Nephron (organoid): ENCODE results near the gene RIMOC1.
A peak's percentile ranks its signal among the peaks of the same experiment; 100 is the strongest.

Experiments
- H3K27ac Mint-ChIP-seq, 3 experiments: 2 replicates each; pipeline ENCODE4 v1.8.0; 2020; ENCODE audit warnings: mixed read lengths in 3 of 3, mild to moderate bottlenecking in 2 of 3, moderate library complexity in 1 of 3
- H3K27me3 Mint-ChIP-seq: 2 replicates; pipeline ENCODE4 v1.8.0; 2021; ENCODE audit warnings: low read depth, mild to moderate bottlenecking, moderate library complexity, mixed read lengths
- H3K36me3 Mint-ChIP-seq: 2 replicates; pipeline ENCODE4 v1.8.0; 2020; ENCODE audit warnings: low read depth, mixed read lengths
- H3K4me1 Mint-ChIP-seq: 2 replicates; pipeline ENCODE4 v1.8.0; 2020; ENCODE audit warnings: mixed read lengths
- H3K4me3 Mint-ChIP-seq, 3 experiments: 2 replicates each; pipeline ENCODE4 v1.8.0; 2020; ENCODE audit warnings: mild to moderate bottlenecking in 3 of 3, mixed read lengths in 3 of 3, moderate library complexity in 2 of 3
- H3K9me3 Mint-ChIP-seq: 2 replicates; pipeline ENCODE4 v1.8.0; 2020; ENCODE audit warnings: mixed read lengths
- CTCF ChIP-seq, 3 experiments: fragments of 200-600 bp; sonication (generic); IDR thresholded peaks; one replicate each; pipeline ENCODE4 v1.5.0; 2021; ENCODE audit warnings: antibody characterized with exemption in 3 of 3; ENCODE audit not compliant: unreplicated experiment in 3 of 3

The RIMOC1 gene

DNA sequence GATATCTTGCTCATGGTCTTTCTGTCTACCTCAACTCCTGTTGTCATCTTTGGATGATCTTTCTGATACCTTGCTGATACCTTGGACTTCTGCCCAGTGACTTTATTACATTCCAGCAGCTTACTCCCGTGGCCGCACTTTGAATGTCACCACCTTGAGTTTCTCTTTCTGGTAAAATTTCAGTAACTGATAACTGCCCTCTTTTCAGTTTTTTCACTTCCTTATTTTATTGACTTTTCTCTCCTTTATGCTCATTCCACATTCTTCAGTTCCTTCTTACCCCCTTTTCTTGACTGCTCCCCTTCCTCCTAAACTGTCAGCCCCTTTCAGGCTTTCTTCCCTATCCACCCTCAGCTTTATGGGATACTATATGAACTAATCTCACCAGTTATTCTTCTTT is 14.0 kb downstream of the RIMOC1 start:
- no peaks in the 10 kb centered on the region for H3K27me3 Mint-ChIP-seq
- no peak for TF ChIP-seq CTCF (IDR thresholded peaks at IDR 0.05; ENCODE audit: unreplicated experiment in 3 of 3)
- no peak overlapping the region for H3K27ac Mint-ChIP-seq
- H3K36me3 Mint-ChIP-seq, result peaks cover 66% of the 10 kb centered on the region
- H3K9me3 Mint-ChIP-seq, result no peaks in the 10 kb centered on the region
- no peak overlapping the region for H3K4me3 Mint-ChIP-seq
- H3K4me1 Mint-ChIP-seq, result no peaks in the 10 kb centered on the region

- Mint-ChIP-seq H3K36me3 (peaks cover 49% of the 10 kb centered on the region), H3K9me3 (no peaks in the 10 kb centered on the region), H3K4me3 (no peak overlapping the region), H3K27me3 (no peaks in the 10 kb centered on the region), H3K4me1 (peaks cover 5% of the 10 kb centered on the region), H3K27ac (no peak overlapping the region)
- no peak for TF ChIP-seq CTCF (IDR thresholded peaks at IDR 0.05; ENCODE audit: unreplicated experiment in 3 of 3)
Measured at GRCh38 chr5:41921166-41921565, 17.0 kb downstream of the RIMOC1 start.

GRCh38 chr5:41921874-41922273 is 17.7 kb downstream of the RIMOC1 start:
- no peak overlapping the region for H3K4me3 Mint-ChIP-seq
- no peaks in the 10 kb centered on the region for H3K27me3 Mint-ChIP-seq
- TF ChIP-seq CTCF (IDR thresholded peaks at IDR 0.05; ENCODE audit: unreplicated experiment in 3 of 3), result no peak
- no peak overlapping the region for H3K27ac Mint-ChIP-seq
- no peaks in the 10 kb centered on the region for H3K9me3 Mint-ChIP-seq
- peaks cover 48% of the 10 kb centered on the region for H3K36me3 Mint-ChIP-seq
- peaks cover 5% of the 10 kb centered on the region for H3K4me1 Mint-ChIP-seq

DNA sequence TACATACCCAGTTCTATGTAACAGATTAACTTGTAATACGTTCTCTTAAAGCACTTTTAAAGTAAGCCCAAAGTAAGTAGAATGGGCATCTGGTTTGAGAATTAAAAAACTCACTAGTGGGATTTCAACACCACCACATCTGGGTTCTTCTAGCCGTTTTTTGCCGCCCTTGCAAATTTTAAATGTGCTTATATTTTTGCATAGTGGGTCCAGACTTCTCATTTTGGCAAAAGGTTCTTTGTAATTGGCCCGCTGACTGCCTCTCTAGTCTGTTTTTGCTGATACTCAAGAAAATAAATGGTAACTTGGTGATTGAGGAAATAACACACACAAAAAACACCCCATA is 20.4 kb downstream of the RIMOC1 start:
- Mint-ChIP-seq H3K36me3 (peaks cover 29% of the 10 kb centered on the region), H3K27me3 (no peaks in the 10 kb centered on the region), H3K4me3 (peak overlapping the region; percentile 76 to 86 (median 84)), H3K9me3 (no peaks in the 10 kb centered on the region), H3K4me1 (peaks cover 5% of the 10 kb centered on the region), H3K27ac (peak overlapping the region; percentile 60 to 87 (median 70))
- TF ChIP-seq CTCF (IDR thresholded peaks at IDR 0.05; ENCODE audit: unreplicated experiment in 3 of 3), result no peak

DNA sequence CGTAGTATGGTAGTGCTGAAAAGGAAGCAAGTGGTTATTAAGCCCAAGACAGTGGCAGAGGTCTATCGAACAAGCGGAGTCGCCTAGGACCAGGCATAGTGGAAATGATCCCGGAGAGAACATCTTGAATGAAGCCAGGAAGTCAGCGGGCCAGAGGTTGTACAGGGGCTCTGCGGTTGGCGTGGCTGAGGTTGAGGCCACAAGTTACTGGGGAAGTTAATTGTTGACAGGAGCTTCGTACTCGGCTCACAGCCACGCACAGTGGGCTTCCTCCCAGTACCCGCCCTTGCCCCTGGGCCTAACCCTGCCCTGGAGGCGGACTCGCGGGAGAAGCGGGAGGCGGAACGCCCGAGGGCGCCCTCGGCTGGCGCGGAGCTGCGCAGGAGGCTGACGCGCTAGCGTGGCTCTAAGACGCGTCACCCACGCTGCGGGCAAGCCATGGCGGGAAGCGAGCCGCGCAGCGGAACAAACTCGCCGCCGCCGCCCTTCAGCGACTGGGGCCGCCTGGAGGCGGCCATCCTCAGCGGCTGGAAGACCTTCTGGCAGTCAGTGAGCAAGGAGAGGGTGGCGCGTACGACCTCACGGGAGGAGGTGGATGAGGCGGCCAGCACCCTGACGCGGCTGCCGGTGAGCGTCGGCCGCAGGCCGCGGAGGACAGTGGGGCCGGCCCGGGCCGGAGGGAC is 20.9 kb downstream of the RIMOC1 start, which contains the start of gene FBXO4:
Gene FBXO4, plus strand, starts transcription at position 410 of the 683 bp plus-strand sequence. Its CDS starts 29 bp downstream, at position 439.
- Mint-ChIP-seq H3K27me3 (no peaks in the 10 kb centered on the region), H3K4me3 (peak within 1 kb of the TSS; percentile 76 to 86 (median 84)), H3K36me3 (peaks cover 24% of the 10 kb centered on the region), H3K4me1 (peaks cover 5% of the 10 kb centered on the region), H3K27ac (peak within 1 kb of the TSS; percentile 60 to 87 (median 70)), H3K9me3 (no peaks in the 10 kb centered on the region)
- TF ChIP-seq CTCF (IDR thresholded peaks at IDR 0.05; ENCODE audit: unreplicated experiment in 3 of 3), result peak; percentile 22 to 40 (median 23)

- H3K4me3 Mint-ChIP-seq, result peak overlapping the region; percentile 60 to 86 (median 76)
- peaks cover 18% of the 10 kb centered on the region for H3K36me3 Mint-ChIP-seq
- peaks cover 5% of the 10 kb centered on the region for H3K4me1 Mint-ChIP-seq
- TF ChIP-seq CTCF (IDR thresholded peaks at IDR 0.05; ENCODE audit: unreplicated experiment in 3 of 3), result no peak
- no peaks in the 10 kb centered on the region for H3K27me3 Mint-ChIP-seq
- no peak overlapping the region for H3K27ac Mint-ChIP-seq
- H3K9me3 Mint-ChIP-seq, result no peaks in the 10 kb centered on the region
Measured at GRCh38 chr5:41925555-41925951, 21.4 kb downstream of the RIMOC1 start.
